ENCODE data around the gene SLC12A8.

The SLC12A8 gene

DNA sequence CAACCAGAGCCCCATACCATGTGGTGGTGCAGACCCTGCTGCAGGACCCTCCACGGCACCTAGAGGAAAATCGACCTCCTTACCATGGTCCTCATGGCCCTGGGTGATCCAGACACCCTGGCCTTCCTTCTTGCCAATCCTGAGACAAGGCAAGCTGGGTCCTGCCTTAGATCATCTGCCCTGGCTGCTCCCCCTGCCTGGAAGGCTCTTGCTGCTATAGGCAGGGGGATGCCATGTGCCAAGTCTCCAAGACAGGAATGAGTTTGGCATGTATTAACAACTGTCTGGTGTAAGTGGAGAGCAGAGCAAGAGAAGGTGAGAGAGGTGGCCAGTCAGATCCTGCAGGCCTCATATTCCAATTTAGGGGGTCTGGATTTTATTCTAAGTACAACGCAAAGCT lies 164.3 kb downstream of the SLC12A8 start:
- TF ChIP-seq EZH2phosphoT487 (IDR thresholded peaks at IDR 0.05; ENCODE audit: borderline replicate concordance): no peak
- TF ChIP-seq, protein P1, sequence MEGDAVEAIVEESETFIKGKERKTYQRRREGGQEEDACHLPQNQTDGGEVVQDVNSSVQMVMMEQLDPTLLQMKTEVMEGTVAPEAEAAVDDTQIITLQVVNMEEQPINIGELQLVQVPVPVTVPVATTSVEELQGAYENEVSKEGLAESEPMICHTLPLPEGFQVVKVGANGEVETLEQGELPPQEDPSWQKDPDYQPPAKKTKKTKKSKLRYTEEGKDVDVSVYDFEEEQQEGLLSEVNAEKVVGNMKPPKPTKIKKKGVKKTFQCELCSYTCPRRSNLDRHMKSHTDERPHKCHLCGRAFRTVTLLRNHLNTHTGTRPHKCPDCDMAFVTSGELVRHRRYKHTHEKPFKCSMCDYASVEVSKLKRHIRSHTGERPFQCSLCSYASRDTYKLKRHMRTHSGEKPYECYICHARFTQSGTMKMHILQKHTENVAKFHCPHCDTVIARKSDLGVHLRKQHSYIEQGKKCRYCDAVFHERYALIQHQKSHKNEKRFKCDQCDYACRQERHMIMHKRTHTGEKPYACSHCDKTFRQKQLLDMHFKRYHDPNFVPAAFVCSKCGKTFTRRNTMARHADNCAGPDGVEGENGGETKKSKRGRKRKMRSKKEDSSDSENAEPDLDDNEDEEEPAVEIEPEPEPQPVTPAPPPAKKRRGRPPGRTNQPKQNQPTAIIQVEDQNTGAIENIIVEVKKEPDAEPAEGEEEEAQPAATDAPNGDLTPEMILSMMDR (conservative IDR thresholded peaks at IDR 0.05; ENCODE audit: low read length): no peak
- Histone ChIP-seq H4K20me1 (ENCODE audit: insufficient read depth, low read length, poor library complexity, severe bottlenecking) (peaks cover 20% of the 10 kb centered on the region), H3K9ac (ENCODE audit: low read depth, low read length, poor library complexity, severe bottlenecking) (no peak overlapping the region), H3K27me3 (ENCODE audit: insufficient read depth, low read length, poor library complexity, severe bottlenecking) (no peaks in the 10 kb centered on the region), H3K9me2 (replicated peaks; ENCODE audit: low read depth, low read length) (no peaks in the 10 kb centered on the region), H2AFZ (ENCODE audit: low read length) (no peak overlapping the region), H3K36me3 (ENCODE audit: insufficient read depth, low read length) (no peaks in the 10 kb centered on the region), H3K4me2 (ENCODE audit: low read depth, low read length, poor library complexity, severe bottlenecking) (no peak overlapping the region), H3K9me3 (ENCODE audit: insufficient read depth, low read depth, low read length) (no peaks in the 10 kb centered on the region), H3K4me3 (ENCODE audit: low read length, poor library complexity, severe bottlenecking) (no peak overlapping the region), H3K79me2 (ENCODE audit: insufficient read depth, low read length) (peaks cover 13% of the 10 kb centered on the region; the same call in 1 of the 2 replicates), H3F3A (ENCODE audit: low read depth) (peaks cover 16% of the 10 kb centered on the region), H3K4me1 (ENCODE audit: insufficient read depth, low read length, poor library complexity, severe bottlenecking) (peaks cover 28% of the 10 kb centered on the region)

DNA sequence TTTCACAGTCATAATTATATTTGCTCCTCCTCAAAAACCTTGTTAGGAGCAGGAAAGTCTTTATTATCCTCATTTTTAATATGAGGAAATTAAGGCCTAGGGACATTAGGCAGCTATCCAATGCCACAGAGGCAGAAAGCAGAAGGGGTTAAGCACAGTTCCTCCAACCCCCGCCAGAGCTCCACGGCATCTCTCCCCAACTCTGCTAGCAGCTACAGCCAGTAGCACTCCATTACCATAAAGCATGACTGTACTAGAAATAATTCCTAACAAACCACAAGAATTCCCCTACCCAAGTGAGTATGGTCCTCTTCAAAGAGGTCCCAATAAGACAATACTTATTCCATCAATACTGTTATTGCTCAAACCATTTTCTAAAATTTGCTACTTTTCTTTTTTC lies 166.6 kb downstream of the SLC12A8 start:
- Histone ChIP-seq H3K27me3 (ENCODE audit: insufficient read depth, low read length, poor library complexity, severe bottlenecking) (no peaks in the 10 kb centered on the region), H3K79me2 (ENCODE audit: insufficient read depth, low read length) (peaks cover 12% of the 10 kb centered on the region; the same call in 1 of the 2 replicates), H3K4me1 (ENCODE audit: insufficient read depth, low read length, poor library complexity, severe bottlenecking) (peaks cover 10% of the 10 kb centered on the region), H3F3A (ENCODE audit: low read depth) (no peaks in the 10 kb centered on the region), H3K9me2 (replicated peaks; ENCODE audit: low read depth, low read length) (no peaks in the 10 kb centered on the region), H3K4me2 (ENCODE audit: low read depth, low read length, poor library complexity, severe bottlenecking) (no peak overlapping the region), H3K36me3 (ENCODE audit: insufficient read depth, low read length) (no peaks in the 10 kb centered on the region), H3K4me3 (ENCODE audit: low read length, poor library complexity, severe bottlenecking) (no peak overlapping the region), H3K9me3 (ENCODE audit: insufficient read depth, low read depth, low read length) (no peaks in the 10 kb centered on the region), H3K9ac (ENCODE audit: low read depth, low read length, poor library complexity, severe bottlenecking) (no peak overlapping the region), H2AFZ (ENCODE audit: low read length) (no peak overlapping the region), H4K20me1 (ENCODE audit: insufficient read depth, low read length, poor library complexity, severe bottlenecking) (peaks cover 9% of the 10 kb centered on the region)
- TF ChIP-seq, protein P1 (conservative IDR thresholded peaks at IDR 0.05; ENCODE audit: low read length): no peak
- no peak for TF ChIP-seq EZH2phosphoT487 (IDR thresholded peaks at IDR 0.05; ENCODE audit: borderline replicate concordance)

DNA sequence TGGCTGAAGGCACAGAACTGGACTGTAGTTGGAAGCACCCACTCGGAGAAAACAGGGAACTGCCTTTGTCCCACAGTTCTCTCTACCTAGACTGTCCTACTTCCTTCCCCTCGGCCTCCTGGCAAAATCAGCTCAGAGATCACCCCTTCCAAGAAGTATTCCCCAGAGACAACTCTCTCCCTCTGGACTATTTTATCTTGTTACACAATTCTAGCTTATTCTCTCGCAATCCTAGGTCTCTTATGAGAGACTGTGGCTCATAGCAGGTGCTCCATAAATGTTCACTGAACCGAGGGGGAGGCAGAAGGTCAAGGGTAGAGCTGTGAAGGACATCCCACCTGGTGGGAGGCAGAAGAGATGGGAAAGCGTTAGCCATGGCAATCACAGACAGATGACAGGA lies 167.4 kb downstream of the SLC12A8 start:
- peaks cover 4% of the 10 kb centered on the region for H3K4me1 ChIP-seq (ENCODE audit: insufficient read depth, low read length, poor library complexity, severe bottlenecking)
- H3K79me2 ChIP-seq (ENCODE audit: insufficient read depth, low read length): 0 out of 2 replicates have a peak, but pooled peaks cover 5% of the 10 kb centered on the region
- peaks cover 3% of the 10 kb centered on the region for H4K20me1 ChIP-seq (ENCODE audit: insufficient read depth, low read length, poor library complexity, severe bottlenecking)
- no peaks in the 10 kb centered on the region for H3K9me2 ChIP-seq (replicated peaks; ENCODE audit: low read depth, low read length)
- no peaks in the 10 kb centered on the region for H3K36me3 ChIP-seq (ENCODE audit: insufficient read depth, low read length)
- H3K4me2 ChIP-seq (ENCODE audit: low read depth, low read length, poor library complexity, severe bottlenecking): no peak overlapping the region
- H3K9ac ChIP-seq (ENCODE audit: low read depth, low read length, poor library complexity, severe bottlenecking): no peak overlapping the region
- H3K27me3 ChIP-seq (ENCODE audit: insufficient read depth, low read length, poor library complexity, severe bottlenecking): no peaks in the 10 kb centered on the region
- no peaks in the 10 kb centered on the region for H3K9me3 ChIP-seq (ENCODE audit: insufficient read depth, low read depth, low read length)
- TF ChIP-seq, protein P1 (conservative IDR thresholded peaks at IDR 0.05; ENCODE audit: low read length): no peak
- no peak for TF ChIP-seq EZH2phosphoT487 (IDR thresholded peaks at IDR 0.05; ENCODE audit: borderline replicate concordance)
- no peak overlapping the region for H3K4me3 ChIP-seq (ENCODE audit: low read length, poor library complexity, severe bottlenecking)
- H2AFZ ChIP-seq (ENCODE audit: low read length): no peak overlapping the region
- H3F3A ChIP-seq (ENCODE audit: low read depth): no peaks in the 10 kb centered on the region

Data from Loucy (cell line).